T-helper 9 cell (primary cell): Measurements from ENCODE around the gene MGRN1.
A peak's percentile ranks its signal among the peaks of the same experiment; 100 is the strongest.

ENCODE experiments used
- DNase-seq: peaks from one replicate; pipeline ENCODE4 v3.0.0-alpha.2; 2020

Gene MGRN1

GRCh38 chr16:4606354-4606753, 18.3 kb upstream of the MGRN1 start:
- no peak for DNase-seq

- no peak for DNase-seq
Observed at GRCh38 chr16:4607841-4608703, 16.6 kb upstream of the MGRN1 start.

GRCh38 chr16:4608704-4608980, 16.0 kb upstream of the MGRN1 start:
- DNase-seq, result no peak

GRCh38 chr16:4609200-4610010, 15.2 kb upstream of the MGRN1 start:
- DNase-seq, result no peak

- DNase-seq, result no peak
Observed at GRCh38 chr16:4610011-4611005, 14.3 kb upstream of the MGRN1 start.

- no peak for DNase-seq
Observed at GRCh38 chr16:4611337-4612021, 13.1 kb upstream of the MGRN1 start.

- no peak for DNase-seq
Observed at GRCh38 chr16:4612474-4612931, 12.1 kb upstream of the MGRN1 start.

- DNase-seq, result no peak
Observed at GRCh38 chr16:4612977-4613635, 11.5 kb upstream of the MGRN1 start.

- DNase-seq, result peak; percentile 16
Observed at GRCh38 chr16:4613636-4614570, 10.7 kb upstream of the MGRN1 start.

GRCh38 chr16:4614571-4615383, 9.8 kb upstream of the MGRN1 start, which contains the start of gene UBALD1:
TSS of gene UBALD1 (minus strand) at chr16:4614888. CDS start at chr16:4614797, 91 bp downstream.
- DNase-seq, result peak; percentile 68

GRCh38 chr16:4615384-4616046, 9.1 kb upstream of the MGRN1 start:
- peak; percentile 11 for DNase-seq

GRCh38 chr16:4616047-4616811, 8.4 kb upstream of the MGRN1 start:
- peak; percentile 97 for DNase-seq

- DNase-seq, result no peak
Observed at GRCh38 chr16:4617880-4618279, 6.7 kb upstream of the MGRN1 start.

- DNase-seq, result no peak
Observed at GRCh38 chr16:4618645-4619418, 5.8 kb upstream of the MGRN1 start.

GRCh38 chr16:4623593-4623992, 1.0 kb upstream of the MGRN1 start:
- no peak for DNase-seq

GRCh38 chr16:4624827-4625559, 367 bp downstream of the MGRN1 start:
- DNase-seq, result peak; percentile 53
